HG03432 (cell line): Measurements from ENCODE around the gene INSIG1.
A peak's percentile ranks its signal among the peaks of the same experiment; 100 is the strongest.

Source experiments
- ATAC-seq: cut with Tn5 transposase; IDR thresholded peaks from one replicate; pipeline ENCODE4 v1.9.1; 2021; ENCODE audit warnings: mild to moderate bottlenecking, moderate library complexity; ENCODE audit not compliant: unreplicated experiment

Gene INSIG1

DNA sequence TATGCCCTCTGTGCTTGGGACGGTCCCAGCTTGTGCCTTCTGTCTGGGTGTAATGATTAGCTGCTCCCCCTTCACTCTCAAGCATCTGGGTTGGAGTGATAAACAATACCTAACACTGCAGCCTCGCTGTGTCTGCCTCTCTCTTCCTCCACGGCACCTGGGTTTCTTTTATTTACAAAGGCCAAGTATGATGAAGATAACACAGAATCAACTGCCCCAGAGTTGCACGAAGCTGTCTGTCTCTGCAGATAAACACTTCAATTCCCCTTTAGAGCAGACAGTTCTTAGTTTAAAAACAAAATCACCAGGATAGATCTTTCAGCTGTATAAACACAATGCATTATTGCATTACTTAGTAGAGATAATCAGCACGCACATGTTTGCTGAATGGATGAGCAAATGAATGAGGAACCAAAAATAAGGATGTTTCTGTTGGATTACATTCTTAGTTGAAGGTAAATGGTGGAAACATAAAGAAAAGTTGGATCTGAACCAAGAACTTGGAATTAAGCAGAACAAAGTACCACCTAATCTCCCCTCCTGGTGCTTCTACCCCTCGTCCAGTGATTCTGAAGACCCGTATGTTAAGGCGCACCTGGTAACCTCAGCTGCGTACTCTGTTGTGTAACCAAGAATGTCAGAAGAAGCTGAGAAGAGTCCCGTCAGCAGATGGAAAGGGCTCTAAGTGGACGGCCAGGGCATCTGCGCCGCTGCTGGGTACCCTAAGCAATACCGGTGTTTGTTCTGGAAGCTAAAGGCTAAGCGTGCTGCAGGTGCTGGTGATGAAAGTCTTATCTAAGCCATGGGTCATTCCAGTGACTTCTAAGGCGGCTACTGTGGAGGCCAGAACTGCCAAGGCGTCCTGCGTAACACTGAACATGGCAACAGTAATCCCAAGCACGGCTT is 26.6 kb downstream of the INSIG1 start:
- ATAC-seq, result no peak

GRCh38 chr7:155324918-155325235 is 27.2 kb downstream of the INSIG1 start:
- no peak for ATAC-seq

- no peak for ATAC-seq
These were observed 28.7 kb downstream of the INSIG1 start for GRCh38 chr7:155326385-155326784.

DNA sequence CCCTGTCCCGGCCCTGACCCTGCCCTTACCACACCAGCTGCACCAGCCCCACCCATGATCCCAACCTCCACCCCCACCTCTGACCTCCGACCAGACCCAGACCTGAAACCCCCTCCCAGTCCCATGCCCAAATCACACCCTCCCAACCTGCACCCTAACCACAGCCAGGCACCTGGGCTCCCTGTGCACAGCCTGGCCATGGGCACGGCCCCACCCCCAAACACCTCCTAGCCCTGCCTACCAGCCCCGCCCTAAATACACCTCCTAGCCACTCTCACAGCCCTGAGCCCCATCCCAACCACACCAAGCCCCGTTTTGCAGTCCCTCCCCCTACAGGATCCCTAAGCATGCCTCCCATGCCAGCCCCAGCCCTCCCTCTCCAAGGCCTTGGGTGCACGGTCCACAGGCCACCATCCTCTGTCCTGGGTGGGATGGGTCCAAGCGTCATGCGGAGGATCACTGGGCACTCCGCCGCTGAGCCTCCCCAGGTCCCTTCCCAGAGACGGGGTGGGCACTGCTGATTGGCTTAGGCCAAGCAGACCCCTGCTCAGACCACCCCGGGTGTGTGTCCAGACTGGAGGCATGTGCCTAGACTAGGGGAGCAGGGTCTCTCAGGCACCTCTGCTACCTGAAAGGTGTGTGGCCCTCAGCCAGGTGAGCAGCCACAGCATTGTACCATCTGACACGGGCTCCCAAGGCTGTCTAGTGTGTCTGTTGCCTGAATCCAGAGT is 30.1 kb downstream of the INSIG1 start:
- ATAC-seq, result no peak

GRCh38 chr7:155329225-155329624 is 31.5 kb downstream of the INSIG1 start:
- ATAC-seq, result no peak

GRCh38 chr7:155331396-155331795 is 33.7 kb downstream of the INSIG1 start:
- no peak for ATAC-seq

- ATAC-seq, result no peak
These were observed 35.9 kb downstream of the INSIG1 start for GRCh38 chr7:155333346-155334234.

- ATAC-seq, result no peak
These were observed 39.3 kb downstream of the INSIG1 start for GRCh38 chr7:155336812-155337602.

DNA sequence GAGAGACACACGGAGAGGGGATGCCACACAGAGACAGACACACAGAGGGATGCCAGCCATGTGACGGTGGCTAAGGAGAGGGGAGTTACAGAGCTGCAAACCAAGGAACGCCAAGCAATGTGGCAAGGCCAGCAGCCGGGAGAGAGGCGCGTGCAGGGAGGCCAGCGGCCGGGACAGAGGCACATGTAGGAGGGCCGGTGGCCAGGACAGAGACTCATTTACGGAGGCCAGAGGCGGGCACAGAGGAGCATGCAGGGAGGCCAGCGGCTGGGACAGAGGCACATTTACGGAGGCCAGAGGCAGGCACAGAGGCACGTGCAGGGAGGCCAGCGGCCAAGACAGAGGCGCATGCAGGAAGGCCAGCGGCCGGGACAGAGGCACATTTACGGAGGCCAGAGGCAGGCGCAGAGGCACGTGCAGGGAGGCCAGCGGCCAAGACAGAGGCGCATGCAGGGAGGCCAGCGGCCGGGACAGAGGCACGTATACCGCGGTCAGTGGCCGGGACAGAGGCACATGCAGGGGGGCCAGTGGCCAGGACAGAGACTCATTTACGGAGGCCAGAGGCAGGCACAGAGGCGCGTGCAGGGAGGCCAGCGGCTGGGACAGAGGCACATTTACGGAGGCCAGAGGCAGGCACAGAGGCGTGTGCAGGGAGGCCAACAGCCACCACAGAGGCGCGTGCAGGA is 40.4 kb downstream of the INSIG1 start:
- ATAC-seq, result no peak

GRCh38 chr7:155338632-155339320 is 41.1 kb downstream of the INSIG1 start:
- ATAC-seq, result peak; percentile 74

GRCh38 chr7:155339474-155339873 is 41.8 kb downstream of the INSIG1 start:
- ATAC-seq, result no peak

- ATAC-seq, result no peak
These were observed 42.4 kb downstream of the INSIG1 start for GRCh38 chr7:155340071-155340531.

- no peak for ATAC-seq
These were observed 43.0 kb downstream of the INSIG1 start for GRCh38 chr7:155340721-155341120.

DNA sequence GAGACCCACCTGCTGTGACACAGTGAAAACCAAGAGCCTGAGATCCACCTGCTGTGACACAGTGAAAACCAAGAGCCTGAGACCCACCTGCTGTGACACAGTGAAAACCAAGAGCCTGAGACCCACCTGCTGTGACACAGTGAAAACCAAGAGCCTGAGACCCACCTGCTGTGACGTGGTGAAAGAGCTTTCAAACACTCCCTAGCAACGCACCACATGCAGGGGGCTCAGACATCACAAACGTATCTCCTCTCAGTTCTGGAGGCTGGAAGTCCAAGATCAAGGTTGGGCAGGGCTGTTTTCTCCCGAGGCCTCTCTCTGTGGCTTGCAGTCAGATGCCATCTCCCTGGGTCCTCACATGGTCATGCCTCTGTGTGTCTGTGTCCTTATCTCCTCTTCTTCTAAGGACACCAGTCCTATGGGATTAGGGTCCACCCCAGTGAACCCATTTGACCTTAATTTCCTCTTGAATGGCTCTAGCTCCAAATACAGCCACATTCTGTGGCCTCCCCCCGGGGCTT is 43.8 kb downstream of the INSIG1 start:
- ATAC-seq, result no peak

GRCh38 chr7:155342313-155342712 is 44.6 kb downstream of the INSIG1 start:
- no peak for ATAC-seq

- no peak for ATAC-seq
These were observed 45.5 kb downstream of the INSIG1 start for GRCh38 chr7:155343150-155343549.

DNA sequence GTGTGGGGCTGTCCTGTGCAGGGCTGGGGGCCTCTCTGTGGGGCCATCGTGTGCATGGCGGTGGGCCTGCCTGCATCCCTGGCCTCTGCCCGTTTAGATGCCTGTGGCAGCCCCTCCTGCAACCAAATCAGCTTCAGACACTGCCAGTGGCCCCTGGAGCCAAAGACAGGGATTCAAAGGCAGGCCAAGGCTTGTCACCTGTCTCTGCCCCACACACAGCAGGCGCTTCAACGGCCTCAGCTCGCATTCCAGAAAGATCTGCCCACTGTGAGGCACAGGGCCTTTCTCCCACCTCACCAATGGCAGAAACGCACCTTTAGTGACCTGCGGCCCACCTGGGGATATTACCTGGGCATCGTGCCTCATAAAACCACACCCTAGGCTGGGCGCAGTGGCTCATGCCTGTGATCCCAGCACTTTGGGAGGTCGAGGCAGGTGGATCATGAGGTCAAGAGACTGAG is 46.0 kb downstream of the INSIG1 start:
- no peak for ATAC-seq

GRCh38 chr7:155344270-155344617 is 46.6 kb downstream of the INSIG1 start:
- ATAC-seq, result peak; percentile 47
